MM.1S (cell line): ENCODE measurements around the gene KLF6.

ENCODE experiments used
- DNase-seq: peaks from one replicate; pipeline ENCODE4 v3.0.0-alpha.2; 2015
- H2AFZ ChIP-seq: fragments of 300-600 bp; sonication (generic); 2 replicates; pipeline ENCODE4 v1.6.0; 2016; ENCODE audit warnings: antibody characterized with exemption, low read length
- H3F3A ChIP-seq: fragments of 300-600 bp; sonication (generic); 2 replicates; pipeline ENCODE4 v1.6.1; 2016; ENCODE audit warnings: mild to moderate bottlenecking, antibody characterized with exemption, low read length, moderate library complexity, mixed read lengths; ENCODE audit not compliant: insufficient read depth
- H3K27ac ChIP-seq: fragments of 300-600 bp; sonication (generic); 2 replicates; pipeline ENCODE4 v1.5.1; 2016; ENCODE audit warnings: mild to moderate bottlenecking, low read length
- H3K27me3 ChIP-seq: fragments of 300-600 bp; sonication (generic); replicated peaks from 2 replicates; pipeline ENCODE4 v1.6.0; 2016; ENCODE audit warnings: low read length; ENCODE audit not compliant: insufficient read depth
- H3K36me3 ChIP-seq: fragments of 300-600 bp; sonication (generic); replicated peaks from 2 replicates; pipeline ENCODE4 v1.6.1; 2016; ENCODE audit warnings: mild to moderate bottlenecking, low read length, mixed read lengths; ENCODE audit not compliant: insufficient read depth
- H3K4me1 ChIP-seq: fragments of 300-600 bp; sonication (generic); 2 replicates; pipeline ENCODE4 v1.6.1; 2016; ENCODE audit warnings: low read length, mixed read lengths
- H3K4me2 ChIP-seq: fragments of 300-600 bp; sonication (generic); 2 replicates; pipeline ENCODE4 v1.6.0; 2016; ENCODE audit warnings: low read depth, low read length
- H3K4me3 ChIP-seq: fragments of 300-600 bp; sonication (generic); 2 replicates; pipeline ENCODE4 v1.5.1; 2016; ENCODE audit warnings: low read length, mixed read lengths
- H3K79me2 ChIP-seq: fragments of 300-600 bp; sonication (generic); 2 replicates; pipeline ENCODE4 v1.6.1; 2016; ENCODE audit warnings: mixed run types, low read length, mixed read lengths
- H3K9ac ChIP-seq: fragments of 300-600 bp; sonication (generic); 2 replicates; pipeline ENCODE4 v1.6.1; 2016; ENCODE audit warnings: low read length, mixed read lengths
- H3K9me2 ChIP-seq: fragments of 300-600 bp; sonication (generic); replicated peaks from 2 replicates; pipeline ENCODE4 v1.6.1; 2016; ENCODE audit warnings: mild to moderate bottlenecking, low read length, mixed read lengths; ENCODE audit not compliant: insufficient read depth
- H3K9me3 ChIP-seq: fragments of 300-600 bp; sonication (generic); replicated peaks from 2 replicates; pipeline ENCODE4 v1.6.1; 2016; ENCODE audit warnings: mild to moderate bottlenecking, low read length, mixed read lengths; ENCODE audit not compliant: insufficient read depth
- H4K20me1 ChIP-seq: fragments of 300-600 bp; sonication (generic); 2 replicates; pipeline ENCODE4 v1.6.1; 2016; ENCODE audit warnings: mild to moderate bottlenecking, low read length, moderate library complexity, mixed read lengths; ENCODE audit not compliant: insufficient read depth
- EZH2 ChIP-seq: fragments of 300-600 bp; sonication (generic); optimal IDR thresholded peaks from 2 replicates; pipeline ENCODE3; 2017; ENCODE audit warnings: low read depth, mild to moderate bottlenecking, antibody characterized with exemption, low read length, mixed read lengths
- EZH2phosphoT487 ChIP-seq: fragments of 300-600 bp; sonication (generic); IDR thresholded peaks from 2 replicates; pipeline ENCODE4 v1.6.1; 2018; ENCODE audit warnings: antibody characterized with exemption, low read length
- TF ChIP-seq, protein P1 (sequence below): fragments of 300-600 bp; sonication (generic); IDR thresholded peaks from 2 replicates; pipeline ENCODE4 v1.5.1; 2016; ENCODE audit warnings: antibody characterized with exemption, low read length, mixed read lengths

Gene KLF6

DNA sequence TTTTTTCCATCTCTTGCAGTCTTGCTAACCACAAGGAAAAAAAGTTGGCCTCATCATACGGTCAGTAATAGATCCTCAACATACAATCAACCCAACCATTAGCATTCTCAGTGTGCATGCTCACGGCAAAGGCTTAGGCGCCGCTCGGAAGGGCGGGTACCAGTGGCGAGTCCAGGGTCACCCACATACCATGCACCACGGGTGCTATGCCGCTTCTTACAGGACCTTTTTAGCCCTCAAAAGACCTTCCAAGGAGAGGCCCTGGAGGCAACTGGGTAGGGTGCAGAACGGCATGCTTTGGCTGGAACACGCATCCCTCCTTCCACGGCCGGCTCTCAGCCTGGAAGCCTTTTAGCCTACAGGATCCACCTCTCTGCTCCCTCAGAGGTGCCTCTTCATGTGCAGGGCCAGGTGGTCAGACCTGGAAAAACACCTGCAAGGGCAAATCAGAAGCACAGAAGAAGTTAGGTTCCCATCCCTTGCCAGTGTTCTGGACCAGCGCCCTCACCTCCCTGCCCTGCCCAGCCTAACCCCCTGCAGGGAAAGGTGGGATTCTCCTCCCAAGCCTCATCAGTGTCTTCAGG lies 5.8 kb downstream of the KLF6 start:
- Histone ChIP-seq H3K4me1 (peaks cover 22% of the 10 kb centered on the region), H3K9me2 (no peaks in the 10 kb centered on the region), H3K27me3 (no peaks in the 10 kb centered on the region), H3K9me3 (no peaks in the 10 kb centered on the region), H3K4me3 (no peak overlapping the region), H3F3A (peaks cover 82% of the 10 kb centered on the region), H3K36me3 (peaks cover 55% of the 10 kb centered on the region), H3K79me2 (peaks cover 65% of the 10 kb centered on the region), H4K20me1 (peaks cover 14% of the 10 kb centered on the region; the same call in 1 of the 2 replicates), H3K9ac (no peak overlapping the region), H3K4me2 (no peak overlapping the region), H3K27ac (no peak overlapping the region), H2AFZ (no peak overlapping the region)
- DNase-seq: no peak
- TF ChIP-seq EZH2 (no peak), EZH2phosphoT487 (no peak)
- TF ChIP-seq, protein P1, sequence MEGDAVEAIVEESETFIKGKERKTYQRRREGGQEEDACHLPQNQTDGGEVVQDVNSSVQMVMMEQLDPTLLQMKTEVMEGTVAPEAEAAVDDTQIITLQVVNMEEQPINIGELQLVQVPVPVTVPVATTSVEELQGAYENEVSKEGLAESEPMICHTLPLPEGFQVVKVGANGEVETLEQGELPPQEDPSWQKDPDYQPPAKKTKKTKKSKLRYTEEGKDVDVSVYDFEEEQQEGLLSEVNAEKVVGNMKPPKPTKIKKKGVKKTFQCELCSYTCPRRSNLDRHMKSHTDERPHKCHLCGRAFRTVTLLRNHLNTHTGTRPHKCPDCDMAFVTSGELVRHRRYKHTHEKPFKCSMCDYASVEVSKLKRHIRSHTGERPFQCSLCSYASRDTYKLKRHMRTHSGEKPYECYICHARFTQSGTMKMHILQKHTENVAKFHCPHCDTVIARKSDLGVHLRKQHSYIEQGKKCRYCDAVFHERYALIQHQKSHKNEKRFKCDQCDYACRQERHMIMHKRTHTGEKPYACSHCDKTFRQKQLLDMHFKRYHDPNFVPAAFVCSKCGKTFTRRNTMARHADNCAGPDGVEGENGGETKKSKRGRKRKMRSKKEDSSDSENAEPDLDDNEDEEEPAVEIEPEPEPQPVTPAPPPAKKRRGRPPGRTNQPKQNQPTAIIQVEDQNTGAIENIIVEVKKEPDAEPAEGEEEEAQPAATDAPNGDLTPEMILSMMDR: no peak

DNA sequence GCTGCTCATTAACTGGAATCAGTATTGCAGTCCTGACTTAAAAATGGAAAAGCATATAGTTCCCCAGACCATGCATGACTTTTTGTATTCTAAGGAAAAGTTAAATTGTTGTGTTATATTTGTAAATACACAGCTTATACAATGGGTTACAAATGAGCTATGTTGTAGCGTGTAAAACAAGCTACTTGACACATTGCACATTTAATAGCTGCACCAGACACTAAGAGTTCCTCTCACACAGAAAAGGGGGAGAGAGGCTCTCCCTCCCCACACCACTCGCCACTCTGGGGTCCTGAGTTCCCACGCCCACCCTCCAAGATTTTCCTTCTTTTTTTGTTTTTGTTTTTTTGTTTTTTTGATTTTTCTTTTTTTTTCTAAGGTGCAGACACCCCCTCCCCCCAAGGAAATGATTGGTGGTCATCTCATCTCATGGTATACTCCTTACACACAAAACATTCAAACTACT lies 6.3 kb downstream of the KLF6 start:
- Histone ChIP-seq H3K79me2 (peaks cover 60% of the 10 kb centered on the region), H3K9me2 (no peaks in the 10 kb centered on the region), H3K4me3 (no peak overlapping the region), H3K27me3 (no peaks in the 10 kb centered on the region), H3K4me1 (peaks cover 22% of the 10 kb centered on the region), H3K36me3 (peaks cover 55% of the 10 kb centered on the region), H3K4me2 (no peak overlapping the region), H3K9me3 (no peaks in the 10 kb centered on the region), H3K27ac (no peak overlapping the region), H3K9ac (no peak overlapping the region), H3F3A (peaks cover 77% of the 10 kb centered on the region), H4K20me1 (peaks cover 14% of the 10 kb centered on the region; the same call in 1 of the 2 replicates), H2AFZ (no peak overlapping the region)
- no peak for DNase-seq
- TF ChIP-seq, protein P1: no peak
- TF ChIP-seq EZH2: no peak
- no peak for TF ChIP-seq EZH2phosphoT487

DNA sequence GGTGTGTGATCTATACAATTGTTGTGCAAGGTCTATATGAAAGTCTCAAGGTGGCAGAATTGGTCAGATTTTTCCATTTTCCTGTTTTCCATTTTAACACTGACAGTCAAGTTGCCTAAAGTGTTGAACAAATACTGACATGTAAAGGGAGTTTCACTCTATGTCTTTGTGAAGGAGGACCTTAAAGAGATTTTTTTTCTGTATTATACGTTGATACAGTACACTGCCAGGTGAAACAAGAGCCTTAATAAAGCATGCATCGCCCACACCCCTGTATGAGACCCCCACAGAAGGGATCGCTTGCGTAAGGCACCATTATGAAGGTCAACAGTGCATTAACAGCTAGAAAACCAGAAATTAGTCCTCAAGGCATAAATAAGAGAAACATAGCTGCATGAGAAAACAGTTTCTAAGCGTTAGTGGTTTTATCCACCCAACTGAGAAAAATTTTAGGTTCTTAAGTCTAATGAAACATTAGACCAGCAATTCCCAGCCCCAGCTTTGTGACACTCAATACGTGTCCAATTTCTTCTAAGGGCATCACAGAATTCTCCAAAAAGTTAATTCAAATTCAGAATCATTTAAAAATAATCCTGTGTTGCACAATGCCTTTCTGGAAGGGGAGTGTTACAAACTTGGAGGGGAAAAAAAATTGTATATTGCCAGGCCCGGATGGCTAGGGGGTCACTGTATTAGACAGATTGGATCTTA lies 6.9 kb downstream of the KLF6 start:
- TF ChIP-seq EZH2phosphoT487: no peak
- TF ChIP-seq, protein P1: no peak
- TF ChIP-seq EZH2: no peak
- H3F3A ChIP-seq: peaks cover 71% of the 10 kb centered on the region
- H4K20me1 ChIP-seq: peaks cover 14% of the 10 kb centered on the region; the same call in 1 of the 2 replicates
- H3K4me2 ChIP-seq: no peak overlapping the region
- no peaks in the 10 kb centered on the region for H3K9me2 ChIP-seq
- H3K27me3 ChIP-seq: no peaks in the 10 kb centered on the region
- H3K9ac ChIP-seq: no peak overlapping the region
- H3K27ac ChIP-seq: no peak overlapping the region
- no peaks in the 10 kb centered on the region for H3K9me3 ChIP-seq
- peaks cover 22% of the 10 kb centered on the region for H3K4me1 ChIP-seq
- no peak overlapping the region for H3K4me3 ChIP-seq
- peaks cover 55% of the 10 kb centered on the region for H3K36me3 ChIP-seq
- DNase-seq: no peak
- peaks cover 54% of the 10 kb centered on the region for H3K79me2 ChIP-seq
- no peak overlapping the region for H2AFZ ChIP-seq
